G401.6 (cell line): ENCODE measurements around the gene MAST4.

Source experiments
- FAIRE-seq: peaks from 2 replicates; lab custom pipeline; 2012; peaks lifted over from hg19 to GRCh38; lab: Jason Lieb, UNC

Gene MAST4

DNA sequence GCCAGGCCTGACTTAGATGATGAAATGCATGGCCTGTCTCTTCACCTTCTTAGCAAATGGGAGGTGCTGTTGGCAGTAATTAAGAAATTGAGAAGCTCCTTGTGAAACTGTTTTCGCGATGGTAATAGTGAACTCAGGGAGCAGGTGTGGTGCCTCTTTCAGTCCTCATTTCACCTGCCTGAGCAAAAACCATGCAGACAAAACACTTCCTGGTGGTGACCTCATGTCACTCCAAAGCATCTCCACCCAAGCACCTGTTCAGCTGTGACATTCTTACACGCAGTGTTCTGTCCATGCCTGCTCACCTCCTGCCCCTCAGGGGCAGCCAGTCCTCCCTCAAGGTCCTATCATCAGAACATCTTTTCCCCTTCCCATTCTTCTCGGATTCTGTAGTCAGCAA lies 453.9 kb downstream of the MAST4 start:
- no peak for FAIRE-seq

DNA sequence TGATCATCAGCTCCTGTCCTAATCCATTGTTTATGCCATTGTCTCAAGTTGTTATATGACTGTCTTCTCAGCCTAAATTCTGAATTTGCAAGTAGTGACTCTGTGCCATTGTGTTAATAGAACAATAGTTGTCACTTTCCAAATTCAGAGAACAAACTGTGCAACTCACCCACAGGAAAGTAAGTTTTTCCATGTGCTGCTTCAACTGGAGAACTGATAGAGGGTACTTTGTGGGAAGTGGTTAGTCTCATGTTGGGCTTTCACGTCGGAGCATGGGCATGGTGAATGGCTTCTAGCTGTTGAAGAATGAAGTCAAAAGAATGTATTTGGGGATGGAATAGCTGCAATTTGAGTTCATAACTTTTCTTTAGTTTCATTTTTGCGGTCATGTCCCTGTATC lies 454.4 kb downstream of the MAST4 start:
- FAIRE-seq: no peak

DNA sequence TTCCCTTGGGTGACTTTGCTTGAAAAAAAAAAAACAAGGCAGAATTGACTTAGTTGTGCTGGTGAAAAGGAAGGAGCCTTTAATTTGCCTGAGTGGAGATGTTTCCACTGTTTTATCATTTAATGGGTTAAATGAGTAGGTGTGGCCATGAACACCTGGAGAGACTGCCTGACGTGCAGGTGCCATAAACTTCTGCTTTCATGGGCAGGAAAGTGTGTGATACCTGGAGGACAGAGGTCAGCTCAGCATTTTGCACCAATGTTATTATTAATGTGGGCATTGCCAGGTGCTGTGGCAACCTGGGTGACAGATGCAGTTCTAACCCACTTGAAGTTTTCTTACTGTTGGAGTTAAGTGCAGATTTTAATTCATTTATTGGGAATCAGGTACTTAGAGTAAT lies 455.0 kb downstream of the MAST4 start:
- FAIRE-seq: no peak

DNA sequence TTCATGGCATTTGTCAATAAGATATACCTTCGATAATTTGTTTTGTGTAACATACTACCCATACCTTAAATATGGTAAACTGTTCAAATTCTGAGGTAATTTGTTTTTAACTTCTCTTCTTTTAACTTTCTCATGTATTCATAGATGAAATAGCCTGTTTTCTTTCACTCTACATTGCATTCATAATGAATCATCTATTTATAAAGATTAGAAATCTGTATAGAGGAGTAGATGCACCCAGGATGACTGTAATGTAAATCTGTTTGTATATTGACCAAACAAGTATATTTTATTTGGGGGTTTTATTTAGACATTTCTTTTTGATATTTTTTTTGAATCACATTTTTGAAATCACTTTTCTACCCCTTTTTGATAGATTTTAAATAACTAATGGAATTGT lies 455.8 kb downstream of the MAST4 start:
- FAIRE-seq: no peak

DNA sequence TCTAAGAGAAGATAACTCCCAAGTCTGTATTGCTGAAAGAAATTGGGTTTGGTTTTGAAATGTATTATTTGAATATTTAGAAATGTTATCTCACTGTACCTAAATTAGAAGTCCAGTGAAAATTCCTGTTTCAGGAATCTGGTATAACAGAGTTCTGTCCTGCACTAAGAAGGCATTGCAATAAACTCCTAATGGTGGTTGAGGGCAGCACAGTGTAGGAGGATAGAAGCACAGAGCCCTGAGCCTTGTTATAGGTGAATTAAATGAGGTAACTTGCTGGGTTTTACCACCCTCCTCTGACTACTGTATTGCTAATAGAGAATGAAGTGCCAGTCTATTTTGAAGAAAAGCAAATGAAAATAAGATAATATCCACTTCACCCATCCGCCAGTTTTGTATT lies 457.0 kb downstream of the MAST4 start:
- no peak for FAIRE-seq

DNA sequence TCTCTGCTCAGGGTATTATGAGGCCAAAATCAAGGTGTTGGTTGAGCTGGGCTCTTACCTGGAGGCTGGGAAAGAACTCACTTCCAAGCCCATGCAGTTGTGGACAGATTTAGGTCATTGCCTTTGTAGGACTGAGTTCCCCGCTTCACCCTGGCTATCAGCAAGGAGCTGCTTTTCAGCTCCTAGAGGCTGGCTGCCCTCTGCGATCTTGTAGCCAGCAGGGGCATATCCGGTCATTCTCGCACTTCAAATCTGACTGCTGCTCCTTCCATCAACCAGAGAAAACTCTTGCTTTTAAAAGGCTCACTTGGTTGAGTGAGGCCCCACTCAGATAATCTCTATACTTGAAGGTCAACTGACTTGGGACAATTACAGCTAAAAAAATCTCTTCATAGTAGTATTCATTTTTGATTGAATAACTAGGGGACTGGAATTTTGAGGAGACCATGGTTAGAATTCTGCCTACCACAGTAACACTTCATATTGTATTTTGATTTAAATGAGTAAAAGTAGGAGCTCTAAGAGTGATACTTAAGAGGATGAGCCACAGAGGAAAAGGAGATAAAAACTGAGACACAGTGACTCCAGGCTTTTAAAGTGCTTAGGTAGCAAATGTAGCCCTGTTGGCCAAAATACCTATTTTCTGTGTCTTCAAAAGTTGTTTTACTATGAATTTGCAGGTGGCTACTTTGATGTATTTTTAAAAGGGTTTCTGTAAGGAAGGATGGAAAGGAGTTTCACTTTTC lies 463.0 kb downstream of the MAST4 start:
- FAIRE-seq: no peak

DNA sequence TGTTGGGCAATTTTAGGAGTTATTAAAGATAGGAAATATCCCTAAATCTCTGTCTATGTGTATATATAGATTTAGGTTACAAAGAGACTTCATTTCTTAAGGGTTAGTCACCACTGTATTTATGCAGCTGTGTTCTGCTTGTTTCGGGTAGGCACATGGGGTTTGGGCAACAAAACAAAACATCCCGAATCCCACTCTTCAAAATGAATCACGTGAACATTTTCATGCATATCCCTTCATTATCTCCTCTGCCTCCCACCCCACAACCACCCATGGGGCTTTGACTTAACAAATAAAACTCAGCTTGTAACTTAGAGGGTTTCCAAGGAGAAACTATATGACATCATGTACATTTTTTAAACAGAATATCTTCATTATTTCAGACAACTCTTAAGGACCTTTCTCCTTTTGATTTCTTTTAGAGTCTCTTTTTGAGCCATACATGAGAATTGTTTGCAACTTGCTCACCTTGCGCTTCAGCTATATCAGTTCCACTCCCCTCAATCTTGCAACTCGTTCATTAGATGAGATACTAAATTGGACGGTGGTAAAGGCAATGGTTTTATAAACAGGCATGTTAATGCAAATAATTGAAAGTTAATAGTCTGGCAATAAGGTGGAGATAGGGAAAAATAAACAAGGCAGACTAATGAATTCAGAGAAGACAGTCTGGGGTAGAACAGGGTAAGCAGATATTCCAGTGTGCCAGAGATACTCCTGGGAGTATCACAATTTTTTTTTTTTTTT lies 463.7 kb downstream of the MAST4 start:
- FAIRE-seq: no peak

DNA sequence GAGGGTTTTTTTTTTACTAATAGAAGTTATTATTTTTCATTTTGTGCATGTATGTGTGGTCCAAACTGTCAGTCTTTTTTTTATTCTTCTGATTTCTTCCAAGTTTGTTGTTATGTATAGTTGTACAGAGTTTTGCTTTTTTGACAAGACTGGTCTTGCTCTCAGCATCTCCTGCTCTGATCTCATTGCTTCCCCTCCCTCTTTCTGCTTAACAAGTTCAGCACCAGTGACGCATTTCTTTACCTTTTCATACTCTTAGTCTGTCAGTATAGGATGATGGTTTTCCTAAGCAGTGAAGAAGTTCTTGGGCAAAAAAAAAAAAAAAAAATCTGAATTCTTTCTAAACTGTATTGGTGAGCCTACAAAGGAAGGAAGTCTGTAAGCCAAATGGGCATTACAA lies 465.3 kb downstream of the MAST4 start:
- no peak for FAIRE-seq

DNA sequence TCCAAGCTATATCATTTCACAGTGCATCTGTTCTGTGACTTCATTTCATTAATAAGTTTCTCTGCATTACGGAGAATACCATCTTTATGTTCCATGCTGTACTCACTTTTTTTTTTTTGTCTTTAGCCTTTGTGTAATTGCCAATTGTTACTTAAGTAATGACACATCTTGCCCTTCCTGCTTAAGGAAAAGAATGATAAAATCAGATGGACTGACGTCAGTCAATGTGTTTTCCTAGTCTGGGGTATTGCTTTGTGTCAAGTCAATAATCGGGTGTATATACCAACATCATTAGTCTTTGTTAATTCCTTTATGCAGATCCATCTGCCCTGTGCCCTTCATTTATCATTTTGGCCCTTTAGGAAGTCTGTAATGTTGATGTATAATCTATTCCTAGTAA lies 466.9 kb downstream of the MAST4 start:
- no peak for FAIRE-seq

DNA sequence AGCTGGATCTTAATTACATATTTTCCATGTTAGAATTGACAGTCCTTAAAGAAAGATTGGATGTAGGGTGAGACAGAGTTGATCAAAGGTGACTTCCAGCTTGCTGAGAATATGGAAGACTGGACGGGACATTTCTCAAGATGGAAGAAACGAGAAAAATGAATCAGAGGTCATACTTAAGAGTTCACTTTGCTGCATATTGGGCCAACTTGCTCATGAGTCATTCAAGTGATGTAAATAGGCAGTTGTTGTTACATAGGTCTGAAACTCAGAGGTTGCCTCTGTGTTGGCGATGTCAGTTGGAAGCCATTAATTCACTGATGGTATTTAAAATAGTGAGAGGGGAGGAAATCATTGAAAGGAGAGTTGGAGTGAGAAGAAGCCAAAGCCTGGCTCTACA lies 467.6 kb downstream of the MAST4 start:
- FAIRE-seq: no peak

DNA sequence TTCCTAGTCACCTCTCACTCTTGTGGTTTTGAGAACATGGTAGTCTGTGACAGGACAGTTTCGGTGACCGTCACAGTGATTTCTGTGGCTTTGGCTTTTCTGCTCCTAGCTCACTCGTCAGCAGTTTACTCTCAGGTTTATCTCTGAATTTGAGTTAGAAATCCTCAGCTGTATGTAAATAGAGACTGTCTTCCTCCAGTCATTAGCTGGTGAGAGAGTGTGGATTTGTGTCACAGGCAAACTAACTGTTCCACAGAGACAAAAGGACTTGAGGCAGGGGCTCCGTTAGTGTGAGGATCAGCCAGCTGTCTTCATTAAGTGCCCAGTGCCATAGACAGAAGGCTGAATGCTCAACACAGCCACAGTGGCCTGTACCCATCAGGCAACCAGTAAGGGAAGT lies 469.0 kb downstream of the MAST4 start:
- FAIRE-seq: no peak

DNA sequence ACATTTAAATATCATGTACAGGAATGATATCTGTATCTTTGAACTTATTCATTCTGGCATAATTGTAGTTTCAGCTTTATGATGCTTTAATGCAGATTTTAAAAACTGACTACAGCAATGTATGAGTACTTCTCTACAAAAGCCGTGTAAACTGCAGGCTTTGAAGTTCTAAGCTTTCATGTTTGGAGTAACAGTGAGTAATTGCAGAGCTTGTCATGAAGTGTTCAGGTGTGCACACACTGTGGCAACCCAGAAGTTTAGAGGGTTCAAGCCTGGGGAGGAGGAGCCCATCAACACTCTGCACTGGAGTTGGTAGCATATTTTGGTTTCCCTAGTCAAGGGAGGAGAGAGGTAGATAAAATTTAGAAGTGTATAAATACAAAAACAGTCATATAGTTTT lies 469.5 kb downstream of the MAST4 start:
- no peak for FAIRE-seq

DNA sequence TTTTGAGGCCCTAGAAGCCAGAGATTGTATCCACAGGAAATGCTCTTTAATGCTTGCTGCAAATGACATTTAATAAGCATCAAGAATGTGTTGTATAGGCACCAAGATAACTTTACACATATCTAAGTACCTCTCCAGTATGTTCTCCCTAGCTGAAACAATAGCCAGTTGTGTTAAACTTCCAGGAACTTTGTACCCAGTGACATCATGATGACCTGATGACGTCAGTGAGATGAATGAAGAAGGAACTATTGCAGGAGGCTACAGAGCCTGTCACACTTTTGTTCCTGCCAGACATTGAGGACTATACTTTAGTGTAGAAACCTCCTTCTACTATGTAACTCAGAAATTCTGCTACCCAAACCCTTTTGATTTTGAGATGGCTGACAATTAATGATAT lies 470.6 kb downstream of the MAST4 start:
- no peak for FAIRE-seq

DNA sequence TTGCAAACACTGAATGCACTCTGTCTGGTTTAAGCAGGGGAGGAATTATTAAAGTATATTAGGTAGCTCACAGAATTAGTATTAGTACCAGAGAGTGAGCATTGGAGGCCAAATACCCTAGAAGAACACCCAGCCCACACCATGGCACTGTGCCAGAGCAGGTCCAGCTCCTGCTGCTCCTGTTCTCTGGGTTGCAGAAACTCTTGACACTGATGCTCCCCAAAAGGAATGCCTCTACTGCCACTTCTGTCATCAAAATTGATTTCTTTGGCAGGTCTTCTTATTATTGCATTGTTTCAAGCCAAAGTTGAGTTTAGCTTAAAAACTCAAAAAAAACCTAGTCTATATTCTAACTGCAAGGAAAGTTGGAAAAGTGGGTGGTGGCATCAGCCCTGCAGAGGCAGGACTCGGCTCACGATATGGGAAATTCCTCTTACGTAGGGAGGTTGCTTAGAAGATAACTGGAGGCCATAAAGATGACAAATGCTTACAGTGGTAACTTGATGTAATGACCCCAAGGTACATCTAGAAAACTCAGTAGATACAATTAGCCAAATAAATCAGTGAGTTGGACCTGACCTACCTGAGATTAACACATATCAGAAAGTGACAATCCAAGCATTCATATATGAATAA lies 477.0 kb downstream of the MAST4 start:
- no peak for FAIRE-seq

DNA sequence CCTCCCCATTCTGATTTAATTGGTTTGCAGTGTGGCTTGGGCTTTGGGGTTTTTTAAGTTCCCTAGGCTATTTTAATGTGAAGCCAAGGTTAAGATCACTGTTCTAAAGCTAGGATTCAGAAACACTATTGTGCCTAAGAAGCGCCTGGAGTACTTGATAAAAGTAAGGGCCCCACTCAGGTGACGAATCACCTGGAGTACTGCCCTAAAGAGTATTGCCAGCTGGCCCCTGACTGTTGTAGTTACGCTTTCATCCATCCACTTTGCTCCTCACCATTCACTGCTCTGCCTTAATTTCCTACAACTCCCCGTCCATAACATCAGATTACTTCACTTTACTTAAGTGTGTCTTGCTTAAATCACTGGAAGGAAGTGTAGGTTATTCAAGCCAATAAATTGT lies 481.1 kb downstream of the MAST4 start:
- no peak for FAIRE-seq

DNA sequence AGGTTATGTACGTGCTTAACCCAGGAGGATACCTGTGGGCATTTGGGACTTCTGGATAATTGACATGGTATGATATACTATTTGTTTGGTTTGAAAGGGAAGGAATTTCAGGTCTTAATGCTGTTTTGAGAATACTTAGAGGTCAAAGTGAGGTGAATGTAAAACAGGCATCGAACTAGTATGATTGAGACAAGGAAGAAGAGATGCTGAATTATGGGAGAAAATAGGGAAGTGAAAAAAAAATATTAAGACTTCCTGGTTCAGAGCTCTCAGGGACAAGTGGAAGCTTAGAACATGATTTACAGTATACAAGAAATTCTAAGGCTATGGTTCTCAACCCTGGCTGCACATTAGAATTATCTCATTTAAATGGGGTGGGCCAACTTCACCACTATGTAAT lies 485.1 kb downstream of the MAST4 start:
- no peak for FAIRE-seq

DNA sequence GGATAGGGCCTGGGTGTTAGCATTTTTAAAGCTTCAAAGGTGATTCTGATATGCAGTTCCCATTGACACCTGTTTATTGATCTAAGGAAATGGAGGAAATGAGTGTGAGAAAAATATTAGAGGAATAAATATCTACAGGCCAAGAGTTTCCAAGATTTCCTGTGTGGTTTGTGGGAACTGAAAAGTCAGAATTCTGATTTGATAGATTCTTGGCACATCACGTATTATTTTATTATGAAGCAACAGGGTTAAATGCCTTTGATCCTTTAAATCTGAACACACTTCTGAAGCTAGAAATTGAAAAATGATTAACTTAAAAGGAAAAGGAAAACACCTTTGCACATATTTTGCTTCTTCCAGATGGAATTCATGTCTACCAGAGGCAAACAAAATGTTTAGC lies 486.7 kb downstream of the MAST4 start:
- no peak for FAIRE-seq

DNA sequence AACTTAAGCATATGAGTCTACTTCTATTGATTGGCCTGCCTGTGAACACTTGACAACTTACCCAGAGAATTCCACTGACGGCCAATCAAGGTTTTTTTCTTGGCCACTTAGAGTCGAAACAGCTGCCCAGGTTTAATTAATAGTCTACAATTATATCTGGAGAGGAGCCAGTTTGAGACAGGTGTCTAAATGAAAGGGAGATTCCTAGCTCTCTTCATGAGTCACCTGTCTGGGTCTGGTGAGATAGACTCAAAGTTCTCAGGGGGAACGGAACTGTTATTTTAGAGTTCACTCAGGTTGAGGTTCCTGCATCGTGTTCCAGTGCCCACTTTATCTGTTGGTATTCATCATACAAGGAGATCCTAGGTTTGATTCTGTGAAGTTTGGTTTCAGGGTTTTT lies 489.4 kb downstream of the MAST4 start:
- FAIRE-seq: no peak

DNA sequence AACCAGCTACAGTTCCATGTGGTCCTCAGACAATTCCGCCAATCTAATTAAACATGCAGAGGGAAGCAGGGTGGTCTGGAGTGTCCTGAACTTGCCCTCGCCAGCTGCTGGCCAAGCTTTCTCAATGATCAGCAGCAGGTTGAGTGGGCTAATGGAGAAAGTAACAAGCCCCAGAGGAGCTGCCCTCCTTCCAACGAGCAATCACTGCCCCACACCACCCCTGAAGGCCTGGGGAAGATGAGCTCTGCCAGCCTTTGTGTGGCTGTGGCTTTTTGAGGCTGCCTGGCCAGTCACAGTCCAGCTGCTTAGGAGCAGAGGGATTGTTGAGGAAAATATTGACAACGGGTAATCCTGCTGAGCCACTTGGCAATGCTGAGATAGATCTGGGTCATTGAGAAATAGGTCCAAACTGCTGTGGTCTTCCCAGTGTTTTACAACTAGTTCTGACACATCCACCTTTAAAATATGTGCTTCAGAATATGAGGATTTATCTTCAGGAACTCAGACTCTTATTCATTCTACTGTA lies 493.1 kb downstream of the MAST4 start:
- FAIRE-seq: no peak

DNA sequence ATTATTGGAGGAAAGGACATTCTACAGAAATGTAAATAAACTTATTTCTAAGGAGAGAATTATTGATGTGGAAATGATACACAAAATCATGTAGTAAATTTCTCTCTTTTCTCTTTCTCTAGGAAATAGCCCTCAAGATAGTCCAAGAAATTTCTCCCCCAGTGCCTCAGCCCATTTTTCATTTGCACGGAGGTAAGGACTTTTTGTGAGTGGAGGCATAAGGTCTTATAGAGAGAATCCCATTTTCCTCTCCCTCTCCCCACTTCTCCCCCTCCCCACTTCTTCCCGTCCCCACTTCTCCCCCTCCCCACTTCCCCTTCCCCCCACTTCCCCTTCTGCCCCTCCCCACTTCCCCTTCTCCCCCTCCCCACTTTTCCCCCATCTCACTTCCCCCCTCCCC lies 493.8 kb downstream of the MAST4 start:
- FAIRE-seq: no peak

DNA sequence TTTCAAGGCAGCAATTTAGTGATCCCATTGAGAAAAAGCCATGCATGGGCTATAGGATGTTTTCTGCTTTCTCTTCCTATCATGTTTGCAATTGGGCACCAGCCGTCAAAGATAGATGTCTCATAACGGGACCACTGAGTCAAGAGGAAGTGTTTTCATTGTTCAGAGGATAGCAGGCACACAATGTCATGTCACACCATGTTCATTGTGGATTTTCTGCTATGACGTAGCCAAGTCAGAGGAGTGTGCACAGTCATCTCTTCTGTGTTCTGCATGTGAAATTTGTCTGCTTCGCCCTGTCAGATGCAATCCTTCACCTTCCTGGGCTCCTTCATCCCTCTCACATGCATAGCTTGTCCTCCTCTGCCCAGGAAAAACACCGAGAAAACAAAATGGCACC lies 494.4 kb downstream of the MAST4 start:
- FAIRE-seq: no peak

DNA sequence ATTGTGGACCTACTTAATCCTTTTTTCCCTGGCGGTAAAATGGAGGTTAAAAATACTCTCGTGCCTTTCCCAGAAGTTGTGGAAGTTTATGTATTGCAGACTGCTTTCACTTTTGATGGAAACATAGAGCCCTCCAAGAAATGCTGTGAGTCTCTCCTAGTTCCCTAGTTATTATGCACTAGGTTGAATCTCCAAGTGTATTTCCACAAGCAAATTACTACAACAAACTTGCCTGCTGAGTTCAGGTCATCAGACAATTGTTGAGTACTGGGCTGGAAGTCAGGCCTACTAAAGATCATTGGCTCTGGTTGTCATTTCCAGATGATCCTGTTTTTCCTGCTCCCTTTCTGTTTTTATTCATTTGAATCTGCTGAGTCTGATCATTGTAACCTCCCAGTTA lies 496.3 kb downstream of the MAST4 start:
- no peak for FAIRE-seq

DNA sequence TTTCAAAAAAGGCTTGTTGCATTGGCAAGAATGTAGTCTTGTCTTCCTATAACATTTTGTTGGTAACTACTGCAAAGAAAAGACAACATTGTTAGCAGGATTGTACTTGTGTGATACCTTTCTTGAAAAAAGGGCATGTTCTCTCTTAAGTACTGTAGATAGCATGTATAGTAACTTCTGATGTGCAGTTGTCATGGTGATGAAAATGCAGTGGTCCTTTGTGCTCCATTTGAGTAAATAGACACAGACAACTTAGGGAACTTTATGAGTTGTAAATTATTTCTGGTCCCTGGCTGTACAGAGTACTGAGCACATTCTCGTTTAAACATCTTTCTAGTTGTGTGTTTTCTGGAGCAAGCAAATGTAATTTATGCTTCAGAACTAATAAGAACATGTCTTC lies 497.1 kb downstream of the MAST4 start:
- no peak for FAIRE-seq
